ENCODE data around the gene VSTM4. TPM values are rescaled to one million over a fixed set of nuclear protein-coding genes. Genes with fewer than 3 reads are reported as not detected.

Gene VSTM4
- total RNA-seq (2022) (not detected in 2 replicates), Bru-seq, nascent RNA (not detected), BruChase-seq, experiment 1, labeled RNA remaining after a 2-hour chase (percentile 1 among the genes with signal in this experiment), BruChase-seq, experiment 2, labeled RNA remaining after a 6-hour chase (not detected)
- long read RNA-seq = 0 reads

DNA sequence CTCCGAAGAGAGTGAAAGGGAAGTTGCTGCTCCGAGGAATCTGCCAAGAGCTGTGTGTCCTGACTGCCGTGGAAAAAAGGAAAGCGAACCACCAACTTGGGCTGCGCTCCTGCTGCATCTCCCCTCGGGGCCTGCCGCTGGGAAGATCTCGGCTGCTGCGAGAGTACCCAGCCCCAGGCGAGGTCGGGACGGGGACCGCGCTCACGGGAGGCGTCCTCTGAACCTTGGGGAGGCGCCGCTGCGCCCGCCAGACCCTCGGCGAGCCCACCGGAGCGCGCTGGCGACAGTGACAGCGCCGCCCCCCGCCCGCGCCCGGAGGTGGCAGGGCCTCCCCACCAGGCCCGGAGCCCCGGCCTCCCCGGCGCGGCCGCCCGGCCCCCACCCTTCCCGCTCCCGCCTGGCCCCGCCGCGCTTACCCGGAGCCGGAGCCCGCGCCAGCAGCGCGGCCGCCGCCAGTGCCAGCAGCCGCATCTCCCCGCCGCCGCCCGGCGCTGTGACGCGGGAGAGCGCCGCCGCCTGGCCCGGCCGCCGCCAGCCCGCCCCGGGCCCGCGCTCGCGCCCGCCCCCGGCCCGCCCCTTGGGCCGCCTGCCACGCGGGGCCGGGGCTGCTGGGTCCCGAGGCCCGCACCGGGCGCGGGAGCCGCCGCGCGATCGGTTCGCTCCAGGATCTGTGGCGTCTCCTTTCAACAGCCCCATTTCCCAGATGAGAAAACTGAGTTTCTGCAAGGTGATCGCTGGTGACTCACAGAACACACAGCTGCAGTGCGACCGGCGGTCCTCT is at the start of gene VSTM4:
Gene VSTM4 (minus strand): TSS at position 508 of the 781 bp plus-strand sequence. CDS start 37 bp downstream, at position 471.
- no TSS peak for BruUV-seq (replicated peaks)
- peaks cover 2% of the 10 kb centered on the region for H3K27me3 Mint-ChIP-seq (ENCODE audit: insufficient read depth, unreplicated experiment)

GRCh38 chr10:49164559-49165188 is 49.4 kb upstream of the VSTM4 start:
- Mint-ChIP-seq H3K27me3 (ENCODE audit: insufficient read depth, unreplicated experiment) (peaks cover 24% of the 10 kb centered on the region), H3K9me3 (ENCODE audit: unreplicated experiment) (no peaks in the 10 kb centered on the region), H3K27ac (ENCODE audit: unreplicated experiment) (no peak overlapping the region), H3K4me1 (ENCODE audit: low read depth, unreplicated experiment) (no peaks in the 10 kb centered on the region), H3K4me3 (ENCODE audit: unreplicated experiment) (no peak overlapping the region), H3K36me3 (ENCODE audit: insufficient read depth, unreplicated experiment) (no peaks in the 10 kb centered on the region)
- intact Hi-C loops (cut with micrococcal nuclease; ENCODE audit: unreplicated experiment) = loop anchor here (1.0 to 2.0 kb wide), 4 partner anchors 164 to 506 kb away; no protein-coding TSS in a partner anchor
- Histone ChIP-seq H3K4me1 (no peaks in the 10 kb centered on the region), H3K4me3 (ENCODE audit: low read depth, low read length) (no peak overlapping the region), H3K9me3 (no peaks in the 10 kb centered on the region), H3K27me3 (replicated peaks; ENCODE audit: control insufficient read depth, insufficient read depth, low read length) (no peaks in the 10 kb centered on the region; the same call in 1 of the 2 replicates), H3K36me3 (ENCODE audit: control insufficient read depth, insufficient read depth, low read length) (no peaks in the 10 kb centered on the region)
- BruUV-seq (replicated peaks) = no TSS peak
- DNase-seq = peak in 1 of 2 experiments; percentile 68
- TF ChIP-seq, protein P1, sequence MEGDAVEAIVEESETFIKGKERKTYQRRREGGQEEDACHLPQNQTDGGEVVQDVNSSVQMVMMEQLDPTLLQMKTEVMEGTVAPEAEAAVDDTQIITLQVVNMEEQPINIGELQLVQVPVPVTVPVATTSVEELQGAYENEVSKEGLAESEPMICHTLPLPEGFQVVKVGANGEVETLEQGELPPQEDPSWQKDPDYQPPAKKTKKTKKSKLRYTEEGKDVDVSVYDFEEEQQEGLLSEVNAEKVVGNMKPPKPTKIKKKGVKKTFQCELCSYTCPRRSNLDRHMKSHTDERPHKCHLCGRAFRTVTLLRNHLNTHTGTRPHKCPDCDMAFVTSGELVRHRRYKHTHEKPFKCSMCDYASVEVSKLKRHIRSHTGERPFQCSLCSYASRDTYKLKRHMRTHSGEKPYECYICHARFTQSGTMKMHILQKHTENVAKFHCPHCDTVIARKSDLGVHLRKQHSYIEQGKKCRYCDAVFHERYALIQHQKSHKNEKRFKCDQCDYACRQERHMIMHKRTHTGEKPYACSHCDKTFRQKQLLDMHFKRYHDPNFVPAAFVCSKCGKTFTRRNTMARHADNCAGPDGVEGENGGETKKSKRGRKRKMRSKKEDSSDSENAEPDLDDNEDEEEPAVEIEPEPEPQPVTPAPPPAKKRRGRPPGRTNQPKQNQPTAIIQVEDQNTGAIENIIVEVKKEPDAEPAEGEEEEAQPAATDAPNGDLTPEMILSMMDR (IDR thresholded peaks at IDR 0.05; ENCODE audit: insufficient read depth in 1 of 2, low read depth in 1 of 2, low read length in 1 of 2, severe bottlenecking in 1 of 2, unreplicated experiment in 1 of 2) = peak; percentile 63 to 94
- CTCF ChIA-PET = interaction anchor here (0.6 to 2.7 kb wide), 8 partner anchors 9 to 509 kb away, joined by 3 to 18 read pairs (median 6); no protein-coding TSS in a partner anchor
- POLR2A ChIA-PET = no interaction called here

More for the DNA sequence above, at the start of gene VSTM4:
- TF ChIP-seq, protein P1 (IDR thresholded peaks at IDR 0.05; ENCODE audit: insufficient read depth in 1 of 2, low read depth in 1 of 2, low read length in 1 of 2, severe bottlenecking in 1 of 2, unreplicated experiment in 1 of 2) = no peak
- no peaks in the 10 kb centered on the region for H3K9me3 Mint-ChIP-seq (ENCODE audit: unreplicated experiment)
- H3K27ac Mint-ChIP-seq (ENCODE audit: unreplicated experiment) = no peak within 1 kb of the TSS
- no peaks in the 10 kb centered on the region for H3K4me1 Mint-ChIP-seq (ENCODE audit: low read depth, unreplicated experiment)
- H3K36me3 Mint-ChIP-seq (ENCODE audit: insufficient read depth, unreplicated experiment) = no peaks in the 10 kb centered on the region
- Histone ChIP-seq H3K27me3 (replicated peaks; ENCODE audit: control insufficient read depth, insufficient read depth, low read length) (peaks cover 1% of the 10 kb centered on the region), H3K4me3 (ENCODE audit: low read depth, low read length) (no peak within 1 kb of the TSS), H3K36me3 (ENCODE audit: control insufficient read depth, insufficient read depth, low read length) (no peaks in the 10 kb centered on the region), H3K4me1 (no peaks in the 10 kb centered on the region), H3K9me3 (no peaks in the 10 kb centered on the region)
- POLR2A ChIA-PET = no interaction called here
- DNase-seq = no peak
- CTCF ChIA-PET = no interaction called here
- intact Hi-C loops (cut with micrococcal nuclease; ENCODE audit: unreplicated experiment) = no loop called here
- H3K4me3 Mint-ChIP-seq (ENCODE audit: unreplicated experiment) = no peak within 1 kb of the TSS

DNA sequence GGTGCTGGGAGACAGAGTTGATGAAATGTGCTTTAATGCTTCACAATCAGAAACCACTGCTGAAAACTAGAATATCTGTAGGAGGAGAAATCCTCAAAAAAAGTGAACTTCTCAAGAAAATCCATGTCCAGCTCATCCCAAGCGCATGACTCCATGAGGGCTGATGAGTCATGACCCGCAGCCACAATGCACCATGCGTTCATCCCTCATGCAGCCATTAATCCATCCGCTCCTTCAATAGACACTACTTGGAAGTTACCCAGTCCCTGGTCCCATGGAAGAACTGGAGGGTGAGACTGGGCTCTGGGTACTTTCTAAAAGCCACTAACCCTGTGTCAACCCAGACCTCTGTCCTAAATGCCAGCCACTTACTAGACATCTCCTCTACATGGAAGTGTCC is 48.4 kb upstream of the VSTM4 start:
- DNase-seq = no peak
- TF ChIP-seq, protein P1 (IDR thresholded peaks at IDR 0.05; ENCODE audit: insufficient read depth in 1 of 2, low read depth in 1 of 2, low read length in 1 of 2, severe bottlenecking in 1 of 2, unreplicated experiment in 1 of 2) = no peak
- H3K27me3 ChIP-seq (replicated peaks; ENCODE audit: control insufficient read depth, insufficient read depth, low read length) = no peaks in the 10 kb centered on the region; the same call in 1 of the 2 replicates
- Mint-ChIP-seq H3K9me3 (ENCODE audit: unreplicated experiment) (no peaks in the 10 kb centered on the region), H3K27me3 (ENCODE audit: insufficient read depth, unreplicated experiment) (peaks cover 28% of the 10 kb centered on the region), H3K4me1 (ENCODE audit: low read depth, unreplicated experiment) (no peaks in the 10 kb centered on the region), H3K27ac (ENCODE audit: unreplicated experiment) (no peak overlapping the region), H3K4me3 (ENCODE audit: unreplicated experiment) (no peak overlapping the region), H3K36me3 (ENCODE audit: insufficient read depth, unreplicated experiment) (no peaks in the 10 kb centered on the region)
- intact Hi-C loops (cut with micrococcal nuclease; ENCODE audit: unreplicated experiment) = loop anchor here (1.0 to 2.0 kb wide), 4 partner anchors 163 to 505 kb away; no protein-coding TSS in a partner anchor
- H3K36me3 ChIP-seq (ENCODE audit: control insufficient read depth, insufficient read depth, low read length) = no peaks in the 10 kb centered on the region
- no TSS peak for BruUV-seq (replicated peaks)
- no peak overlapping the region for H3K4me3 ChIP-seq (ENCODE audit: low read depth, low read length)
- POLR2A ChIA-PET = no interaction called here
- no peaks in the 10 kb centered on the region for H3K9me3 ChIP-seq
- H3K4me1 ChIP-seq = no peaks in the 10 kb centered on the region
- CTCF ChIA-PET = interaction anchor here (1.8 to 2.7 kb wide), 2 partner anchors 188 to 506 kb away, joined by 17 to 18 read pairs; no protein-coding TSS in a partner anchor
